ENCODE data around the gene REEP6.

- TF ChIP-seq CTCF (IDR thresholded peaks at IDR 0.05; ENCODE audit: insufficient read depth, low read length), result no peak
- TF ChIP-seq REST (IDR thresholded peaks at IDR 0.05; ENCODE audit: insufficient replicate concordance, low read depth), result no peak
- no peak for TF ChIP-seq POLR2AphosphoS5 (IDR thresholded peaks at IDR 0.05; ENCODE audit: low read depth)
- no peak for TF ChIP-seq GABPA (IDR thresholded peaks at IDR 0.05; ENCODE audit: low read depth)
- TF ChIP-seq SPI1 (IDR thresholded peaks at IDR 0.05; ENCODE audit: borderline replicate concordance, low read depth), result no peak
These were observed 16.2 kb downstream of the REEP6 start for GRCh38 chr19:1507192-1507660.

Measured in HL-60 (cell line).